Keratinocyte (primary cell): Measurements from ENCODE around the gene KIAA1210. TPM values are rescaled to one million over a fixed set of nuclear protein-coding genes. Genes with fewer than 3 reads are reported as not detected.

ENCODE experiments used
- DNase-seq: peaks from one replicate; pipeline ENCODE4 v3.0.0-alpha.2; 2011; ENCODE audit warnings: low read depth, missing footprints, low spot score
- FAIRE-seq: peaks from 2 replicates; lab custom pipeline; 2011; peaks lifted over from hg19 to GRCh38; lab: Jason Lieb, UNC
- H2AFZ ChIP-seq: 2 replicates; pipeline ENCODE4 v1.6.0; 2012; ENCODE audit warnings: low read length, control low read depth, inconsistent platforms; ENCODE audit not compliant: control insufficient read depth
- H3K27ac ChIP-seq: 2 replicates; pipeline ENCODE4 v1.5.1; 2011; ENCODE audit warnings: low read length; ENCODE audit not compliant: control insufficient read depth, insufficient read depth
- H3K27me3 ChIP-seq: 3 replicates; pipeline ENCODE4 v1.6.0; 2011; ENCODE audit warnings: low read length; ENCODE audit not compliant: control insufficient read depth, insufficient read depth; ENCODE audit errors: extremely low read depth
- H3K36me3 ChIP-seq, 2 experiments: 2 replicates in 1 of 2; 3 replicates in 1 of 2; pipeline ENCODE4 v1.5.1; 2011; ENCODE audit warnings: low read length in 2 of 2, mild to moderate bottlenecking in 1 of 2; ENCODE audit not compliant: control insufficient read depth in 2 of 2, insufficient read depth in 2 of 2; ENCODE audit errors: extremely low read depth in 1 of 2
- H3K4me1 ChIP-seq: 3 replicates; pipeline ENCODE4 v1.5.1; 2011; ENCODE audit warnings: low read length; ENCODE audit not compliant: control insufficient read depth, insufficient read depth; ENCODE audit errors: extremely low read depth
- H3K4me2 ChIP-seq: 3 replicates; pipeline ENCODE4 v1.6.0; 2011; ENCODE audit warnings: low read depth, low read length; ENCODE audit not compliant: control insufficient read depth, insufficient read depth; ENCODE audit errors: extremely low read depth
- H3K4me3 ChIP-seq, 3 experiments: fragments of 200-600 bp in 1 of 3; sonication (generic) in 1 of 3; 2 replicates in 2 of 3; 3 replicates in 1 of 3; pipeline ENCODE4 v1.5.1; 2011 to 2016; ENCODE audit warnings: low read length in 3 of 3, mild to moderate bottlenecking in 3 of 3, control low read depth in 2 of 3, inconsistent platforms in 1 of 3, low read depth in 1 of 3, mixed read lengths in 1 of 3, mixed run types in 1 of 3, moderate library complexity in 1 of 3; ENCODE audit not compliant: control insufficient read depth in 2 of 3, insufficient read depth in 2 of 3; ENCODE audit errors: extremely low read depth in 1 of 3
- H3K79me2 ChIP-seq: 2 replicates; pipeline ENCODE4 v1.6.0; 2012; ENCODE audit warnings: low read length; ENCODE audit not compliant: control insufficient read depth, insufficient read depth
- H3K9ac ChIP-seq: 3 replicates; pipeline ENCODE4 v1.6.0; 2011; ENCODE audit warnings: low read length; ENCODE audit not compliant: control insufficient read depth, insufficient read depth; ENCODE audit errors: extremely low read depth
- H3K9me1 ChIP-seq: 3 replicates; pipeline ENCODE4 v1.6.0; 2011; ENCODE audit warnings: low read length; ENCODE audit not compliant: control insufficient read depth, insufficient read depth; ENCODE audit errors: extremely low read depth
- H3K9me3 ChIP-seq: 2 replicates; pipeline ENCODE4 v1.5.1; 2012; ENCODE audit warnings: low read depth, low read length; ENCODE audit not compliant: control insufficient read depth
- H4K20me1 ChIP-seq: 3 replicates; pipeline ENCODE4 v1.6.0; 2011; ENCODE audit warnings: low read length; ENCODE audit not compliant: control insufficient read depth, insufficient read depth; ENCODE audit errors: extremely low read depth
- EZH2 ChIP-seq: IDR thresholded peaks from one replicate; pipeline ENCODE4 v1.6.1; 2012; ENCODE audit warnings: inconsistent platforms, mild to moderate bottlenecking, low read length, moderate library complexity
- dilution Hi-C: fragments of 300-500 bp; cut with MboI; formaldehyde crosslinking; loops from one replicate; pipeline ENCODE4 v1.7.0; 2020; ENCODE audit warnings: low sequenced_read_pairs; ENCODE audit not compliant: extremely low pct_ligation_motif_present
- polyA plus RNA-seq, 5 experiments: library from polyadenylated mRNA; depleted of rRNA in 3 of 5; stranded (reverse) in 3 of 5; stranded (forward) in 1 of 5; unstranded in 1 of 5; fragments of >200 nt; gene quantifications; 1 replicate in 1 of 5; 2 replicates in 3 of 5; 3 replicates in 1 of 5; pipeline versions ENCODE4 v1.2.1 to v1.2.3, GENCODE V29; 2011 to 2012; ENCODE audit warnings: missing spikeins in 2 of 5, low read depth in 1 of 5, low replicate concordance in 1 of 5
- TF ChIP-seq, protein P1 (sequence below), 3 experiments: IDR thresholded peaks in 1 of 3; conservative IDR thresholded peaks in 1 of 3; optimal IDR thresholded peaks in 1 of 3; 2 replicates in 2 of 3; 3 replicates in 1 of 3; pipeline versions ENCODE3 to v1.5.1; 2011; ENCODE audit warnings: low read length in 3 of 3, mild to moderate bottlenecking in 3 of 3, moderate library complexity in 2 of 3, control low read depth in 1 of 3, inconsistent platforms in 1 of 3; ENCODE audit not compliant: insufficient read depth in 2 of 3; ENCODE audit errors: extremely low read depth in 1 of 3

The KIAA1210 gene
- polyA plus RNA-seq, 1 donor (not counting 4 experiments of a cell fraction or from before 2014, with no cell fraction given), result not detected

- Histone ChIP-seq H3K27ac (no peak overlapping the region), H3K4me1 (no peaks in the 10 kb centered on the region), H3K9me3 (no peaks in the 10 kb centered on the region), H3K27me3 (peaks cover 3% of the 10 kb centered on the region), H2AFZ (no peak overlapping the region), H3K9ac (no peak overlapping the region), H3K36me3 (no peaks in the 10 kb centered on the region), H3K9me1 (no peaks in the 10 kb centered on the region), H4K20me1 (no peaks in the 10 kb centered on the region), H3K79me2 (no peaks in the 10 kb centered on the region), H3K4me2 (no peak overlapping the region), H3K4me3 (no peak overlapping the region)
- dilution Hi-C loops, result no loop called here
- TF ChIP-seq, protein P1, sequence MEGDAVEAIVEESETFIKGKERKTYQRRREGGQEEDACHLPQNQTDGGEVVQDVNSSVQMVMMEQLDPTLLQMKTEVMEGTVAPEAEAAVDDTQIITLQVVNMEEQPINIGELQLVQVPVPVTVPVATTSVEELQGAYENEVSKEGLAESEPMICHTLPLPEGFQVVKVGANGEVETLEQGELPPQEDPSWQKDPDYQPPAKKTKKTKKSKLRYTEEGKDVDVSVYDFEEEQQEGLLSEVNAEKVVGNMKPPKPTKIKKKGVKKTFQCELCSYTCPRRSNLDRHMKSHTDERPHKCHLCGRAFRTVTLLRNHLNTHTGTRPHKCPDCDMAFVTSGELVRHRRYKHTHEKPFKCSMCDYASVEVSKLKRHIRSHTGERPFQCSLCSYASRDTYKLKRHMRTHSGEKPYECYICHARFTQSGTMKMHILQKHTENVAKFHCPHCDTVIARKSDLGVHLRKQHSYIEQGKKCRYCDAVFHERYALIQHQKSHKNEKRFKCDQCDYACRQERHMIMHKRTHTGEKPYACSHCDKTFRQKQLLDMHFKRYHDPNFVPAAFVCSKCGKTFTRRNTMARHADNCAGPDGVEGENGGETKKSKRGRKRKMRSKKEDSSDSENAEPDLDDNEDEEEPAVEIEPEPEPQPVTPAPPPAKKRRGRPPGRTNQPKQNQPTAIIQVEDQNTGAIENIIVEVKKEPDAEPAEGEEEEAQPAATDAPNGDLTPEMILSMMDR (optimal IDR thresholded peaks at IDR 0.05 in 1 of 3, IDR thresholded peaks at IDR 0.05 in 1 of 3, conservative IDR thresholded peaks at IDR 0.05 in 1 of 3; ENCODE audit: extremely low read depth in 1 of 3, insufficient read depth in 2 of 3, low read length in 3 of 3), result no peak
- no peak for TF ChIP-seq EZH2
- no peak for DNase-seq
- FAIRE-seq, result no peak
Measured at GRCh38 chrX:119069128-119069527, 58.5 kb downstream of the KIAA1210 start.

DNA sequence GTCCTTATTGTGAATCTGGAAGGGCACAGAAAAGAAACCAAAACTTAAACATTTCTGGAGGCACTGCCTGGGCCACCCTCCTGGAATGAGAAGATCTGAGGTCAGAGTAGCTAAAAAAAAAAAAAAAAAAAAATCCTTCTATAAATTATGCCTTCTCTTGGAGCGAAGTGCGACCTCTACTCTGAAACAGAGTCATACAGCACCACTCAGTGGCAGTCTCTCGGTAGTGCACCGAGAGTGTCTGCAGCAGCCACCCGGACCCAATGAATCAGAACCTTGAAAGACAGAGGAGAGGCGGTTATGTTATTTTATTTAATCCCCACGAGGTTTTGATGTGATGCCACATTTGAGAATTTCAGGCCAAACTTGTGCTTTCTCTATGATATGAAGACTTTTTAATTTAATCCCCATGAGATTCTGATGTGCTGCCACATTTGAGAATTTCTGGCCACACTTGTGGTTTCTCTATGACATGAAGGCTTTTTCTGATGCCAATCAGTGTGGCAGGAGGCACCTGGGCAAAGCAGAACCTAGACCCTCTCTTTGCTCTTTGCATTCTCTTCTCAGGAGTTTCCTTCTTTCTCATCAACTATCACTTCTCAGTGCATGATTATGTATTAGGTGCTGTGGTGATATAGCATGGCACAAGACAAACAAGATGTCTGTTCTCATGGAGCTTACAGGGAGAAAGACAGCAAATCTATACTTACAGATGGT lies 60.4 kb downstream of the KIAA1210 start:
- Histone ChIP-seq H3K4me2 (no peak overlapping the region), H3K9me3 (no peaks in the 10 kb centered on the region), H3K4me1 (no peaks in the 10 kb centered on the region), H4K20me1 (no peaks in the 10 kb centered on the region), H2AFZ (no peak overlapping the region), H3K79me2 (no peaks in the 10 kb centered on the region), H3K9me1 (no peaks in the 10 kb centered on the region), H3K36me3 (no peaks in the 10 kb centered on the region), H3K27me3 (peaks cover 3% of the 10 kb centered on the region), H3K9ac (no peak overlapping the region), H3K27ac (no peak overlapping the region), H3K4me3 (no peak overlapping the region)
- dilution Hi-C loops, result no loop called here
- TF ChIP-seq EZH2, result no peak
- TF ChIP-seq, protein P1 (optimal IDR thresholded peaks at IDR 0.05 in 1 of 3, IDR thresholded peaks at IDR 0.05 in 1 of 3, conservative IDR thresholded peaks at IDR 0.05 in 1 of 3; ENCODE audit: extremely low read depth in 1 of 3, insufficient read depth in 2 of 3, low read length in 3 of 3), result peak; percentile 57 to 74 (median 73)
- DNase-seq, result no peak
- FAIRE-seq, result no peak
